Gastrocnemius medialis (tissue), 4 donors: Measurements from ENCODE around the gene ANKMY1. TPM values are rescaled to one million over a fixed set of nuclear protein-coding genes. Genes with fewer than 3 reads are reported as not detected.

Experiments
- ATAC-seq, 2 donors: fragments of 150-250 bp; one replicate each; pipeline ENCODE4 v1.9.1; 2016
- DNase-seq, 2 donors: peaks; one replicate each; pipeline ENCODE4 v3.0.0-alpha.2; 2019
- H3K27ac ChIP-seq, 4 donors: fragments of 200-600 bp; sonication (generic); 1 replicate in 1 of 4; 2 replicates in 3 of 4; pipeline ENCODE4 v1.5.1; 2016 to 2018; ENCODE audit warnings: mild to moderate bottlenecking in 2 of 4, moderate library complexity in 1 of 4
- H3K27me3 ChIP-seq, 3 donors: fragments of 200-600 bp; sonication (generic) in 2 of 3; 1 replicate in 1 of 3; 2 replicates in 2 of 3; pipeline versions ENCODE4 v1.5.1 to v1.6.0; 2016 to 2019; ENCODE audit warnings: mild to moderate bottlenecking in 1 of 3, moderate library complexity in 1 of 3
- H3K36me3 ChIP-seq, 2 donors: fragments of 200-600 bp; sonication (generic) in 1 of 2; one replicate each; pipeline ENCODE4 v1.5.1; 2017 to 2018
- H3K4me1 ChIP-seq, 2 donors: fragments of 200-600 bp; sonication (generic) in 1 of 2; one replicate each; pipeline ENCODE4 v1.5.1; 2016 to 2017; ENCODE audit warnings: mild to moderate bottlenecking in 2 of 2
- H3K4me3 ChIP-seq, 4 donors: fragments of 200-600 bp; sonication (generic) in 3 of 4; 1 replicate in 1 of 4; 2 replicates in 3 of 4; pipeline ENCODE4 v1.5.1; 2016 to 2019; ENCODE audit warnings: mild to moderate bottlenecking in 2 of 4
- H3K9me3 ChIP-seq, 3 donors: fragments of 200-600 bp; sonication (generic) in 2 of 3; 1 replicate in 1 of 3; 2 replicates in 2 of 3; pipeline ENCODE4 v1.5.1; 2016 to 2019
- CTCF ChIP-seq, 5 experiments: fragments of 450-650 bp in 3 of 5; fragments of 200-600 bp in 2 of 5; sonication (generic) in 2 of 5; IDR thresholded peaks in 4 of 5; conservative IDR thresholded peaks in 1 of 5; 1 replicate in 4 of 5; 2 replicates in 1 of 5; pipeline ENCODE4 v1.5.1; 2016 to 2019; ENCODE audit warnings: antibody characterized with exemption in 5 of 5, mild to moderate bottlenecking in 3 of 5, moderate library complexity in 3 of 5
- POLR2A ChIP-seq, 2 donors: fragments of 450-650 bp; IDR thresholded peaks; one replicate each; pipeline ENCODE4 v1.6.1; 2017; ENCODE audit warnings: antibody characterized with exemption in 2 of 2, mild to moderate bottlenecking in 2 of 2, moderate library complexity in 2 of 2
- in situ Hi-C, 4 donors: fragments of 200-750 bp; cut with MboI; loops; one replicate each; pipeline versions ENCODE4 v1.15.0 to v1.8.0; 2017; ENCODE audit warnings: low sequenced_read_pairs in 4 of 4
- intact Hi-C: fragments of 100-400 bp; cut with DNase I; formaldehyde crosslinking; loops from one replicate; pipeline ENCODE4 v1.15.1; 2023; ENCODE audit warnings: low total_unique reads
- total RNA-seq, 4 donors: library from RNA; depleted of rRNA; stranded (reverse); fragments of >200 nt; gene quantifications; one replicate each; pipeline versions ENCODE4 v1.1.0 to v1.2.3, GENCODE V29; 2016

The ANKMY1 gene
- total RNA-seq, 4 donors from 2014 or later = 3.3 to 9.0 (median 5.6) TPM

- no peak for DNase-seq
- H3K4me3 ChIP-seq = no peak overlapping the region
- H3K27ac ChIP-seq = no peak overlapping the region
- in situ Hi-C loops (loop anchor here in 3 of 4 donors (25.0 kb wide), 1 partner anchor 201 kb away; no protein-coding TSS in a partner anchor), intact Hi-C loops (no loop called here)
- H3K4me1 ChIP-seq = no peaks in the 10 kb centered on the region
- H3K36me3 ChIP-seq = peaks cover 0 to 6% of the 10 kb centered on the region in 2 donors
- TF ChIP-seq CTCF (IDR thresholded peaks at IDR 0.05 in 4 of 5, conservative IDR thresholded peaks at IDR 0.05 in 1 of 5) (no peak), POLR2A (IDR thresholded peaks at IDR 0.05) (no peak)
- no peak for ATAC-seq
- H3K27me3 ChIP-seq = no peaks in the 10 kb centered on the region
- no peaks in the 10 kb centered on the region for H3K9me3 ChIP-seq
These were observed 46.3 kb downstream of the ANKMY1 start for GRCh38 chr2:240511351-240512108.

- Histone ChIP-seq H3K4me1 (no peaks in the 10 kb centered on the region), H3K27me3 (no peaks in the 10 kb centered on the region), H3K4me3 (no peak overlapping the region), H3K36me3 (peaks cover 0 to 6% of the 10 kb centered on the region in 2 donors), H3K9me3 (no peaks in the 10 kb centered on the region), H3K27ac (no peak overlapping the region)
- TF ChIP-seq POLR2A (IDR thresholded peaks at IDR 0.05) = no peak
- TF ChIP-seq CTCF (IDR thresholded peaks at IDR 0.05 in 4 of 5, conservative IDR thresholded peaks at IDR 0.05 in 1 of 5) = no peak
- no peak for DNase-seq
- intact Hi-C loops = no loop called here
- in situ Hi-C loops = loop anchor here in 3 of 4 donors (25.0 kb wide), 1 partner anchor 202 kb away; no protein-coding TSS in a partner anchor
- no peak for ATAC-seq
These were observed 47.1 kb downstream of the ANKMY1 start for GRCh38 chr2:240510513-240511210.

- Histone ChIP-seq H3K27ac (no peak overlapping the region), H3K27me3 (no peaks in the 10 kb centered on the region), H3K4me1 (no peaks in the 10 kb centered on the region), H3K36me3 (peaks cover 0 to 6% of the 10 kb centered on the region in 2 donors), H3K4me3 (no peak overlapping the region), H3K9me3 (no peaks in the 10 kb centered on the region)
- ATAC-seq = no peak
- in situ Hi-C loops (loop anchor here in 3 of 4 donors (25.0 kb wide), 1 partner anchor 202 kb away; no protein-coding TSS in a partner anchor), intact Hi-C loops (no loop called here)
- DNase-seq = no peak
- no peak for TF ChIP-seq CTCF (IDR thresholded peaks at IDR 0.05 in 4 of 5, conservative IDR thresholded peaks at IDR 0.05 in 1 of 5)
- TF ChIP-seq POLR2A (IDR thresholded peaks at IDR 0.05) = no peak
These were observed 47.9 kb downstream of the ANKMY1 start for GRCh38 chr2:240509667-240510512.

- peaks cover 0 to 6% of the 10 kb centered on the region in 2 donors for H3K36me3 ChIP-seq
- TF ChIP-seq CTCF (IDR thresholded peaks at IDR 0.05 in 4 of 5, conservative IDR thresholded peaks at IDR 0.05 in 1 of 5) (no peak), POLR2A (IDR thresholded peaks at IDR 0.05) (no peak)
- in situ Hi-C loops (loop anchor here in 3 of 4 donors (25.0 kb wide), 1 partner anchor 203 kb away; no protein-coding TSS in a partner anchor), intact Hi-C loops (no loop called here)
- H3K27me3 ChIP-seq = no peaks in the 10 kb centered on the region
- DNase-seq = no peak
- no peak overlapping the region for H3K4me3 ChIP-seq
- H3K9me3 ChIP-seq = no peaks in the 10 kb centered on the region
- ATAC-seq = no peak
- no peaks in the 10 kb centered on the region for H3K4me1 ChIP-seq
- no peak overlapping the region for H3K27ac ChIP-seq
These were observed 48.8 kb downstream of the ANKMY1 start for GRCh38 chr2:240508832-240509545.
